ENCODE results near the gene NKAIN2.

Gene NKAIN2

DNA sequence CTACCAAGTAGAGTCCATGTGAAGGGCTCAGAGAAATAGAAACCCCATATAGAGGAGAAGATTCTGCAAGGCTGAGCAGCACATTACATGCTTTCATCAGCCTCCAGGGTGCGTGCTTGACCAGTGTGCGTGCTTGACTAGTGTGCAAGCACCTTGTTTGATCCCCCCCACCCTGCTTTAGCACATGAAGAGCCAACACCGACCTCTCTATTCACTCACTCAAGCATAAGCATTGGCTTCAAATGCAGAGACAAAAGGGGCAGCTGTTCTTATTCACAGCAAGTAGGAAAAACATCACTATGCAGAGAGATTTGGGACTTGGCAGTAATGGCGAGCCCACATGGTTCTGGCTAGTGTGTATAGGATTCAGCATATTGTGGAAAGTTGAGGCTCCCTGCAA, 879.8 kb downstream of the NKAIN2 start:
- H3K9me3 ChIP-seq (ENCODE audit: insufficient read depth, low read length), result no peaks in the 10 kb centered on the region
- H3K4me2 ChIP-seq (ENCODE audit: low read depth, low read length, poor library complexity, severe bottlenecking), result no peak overlapping the region
- no peak overlapping the region for H3K27ac ChIP-seq (ENCODE audit: low read depth, low read length)
- no peak overlapping the region for H2AFZ ChIP-seq (ENCODE audit: low read depth, low read length, severe bottlenecking)
- no peaks in the 10 kb centered on the region for H3K9me2 ChIP-seq (replicated peaks; ENCODE audit: insufficient read depth, low read length)
- no peaks in the 10 kb centered on the region for H4K20me1 ChIP-seq (ENCODE audit: low read depth, low read length)
- no peak overlapping the region for H3K9ac ChIP-seq (ENCODE audit: low read length)
- no peaks in the 10 kb centered on the region for H3K79me2 ChIP-seq (ENCODE audit: insufficient read depth, low read length)
- H3K27me3 ChIP-seq (ENCODE audit: low read length), result no peaks in the 10 kb centered on the region
- H3K36me3 ChIP-seq (ENCODE audit: low read length), result no peaks in the 10 kb centered on the region
- TF ChIP-seq, protein P1, sequence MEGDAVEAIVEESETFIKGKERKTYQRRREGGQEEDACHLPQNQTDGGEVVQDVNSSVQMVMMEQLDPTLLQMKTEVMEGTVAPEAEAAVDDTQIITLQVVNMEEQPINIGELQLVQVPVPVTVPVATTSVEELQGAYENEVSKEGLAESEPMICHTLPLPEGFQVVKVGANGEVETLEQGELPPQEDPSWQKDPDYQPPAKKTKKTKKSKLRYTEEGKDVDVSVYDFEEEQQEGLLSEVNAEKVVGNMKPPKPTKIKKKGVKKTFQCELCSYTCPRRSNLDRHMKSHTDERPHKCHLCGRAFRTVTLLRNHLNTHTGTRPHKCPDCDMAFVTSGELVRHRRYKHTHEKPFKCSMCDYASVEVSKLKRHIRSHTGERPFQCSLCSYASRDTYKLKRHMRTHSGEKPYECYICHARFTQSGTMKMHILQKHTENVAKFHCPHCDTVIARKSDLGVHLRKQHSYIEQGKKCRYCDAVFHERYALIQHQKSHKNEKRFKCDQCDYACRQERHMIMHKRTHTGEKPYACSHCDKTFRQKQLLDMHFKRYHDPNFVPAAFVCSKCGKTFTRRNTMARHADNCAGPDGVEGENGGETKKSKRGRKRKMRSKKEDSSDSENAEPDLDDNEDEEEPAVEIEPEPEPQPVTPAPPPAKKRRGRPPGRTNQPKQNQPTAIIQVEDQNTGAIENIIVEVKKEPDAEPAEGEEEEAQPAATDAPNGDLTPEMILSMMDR (IDR thresholded peaks at IDR 0.05; ENCODE audit: insufficient read depth, low read length, poor library complexity, severe bottlenecking), result no peak
- no peak for TF ChIP-seq EZH2phosphoT487 (conservative IDR thresholded peaks at IDR 0.05; ENCODE audit: low read length)
- H3F3A ChIP-seq (ENCODE audit: insufficient read depth), result no peaks in the 10 kb centered on the region
- no peak overlapping the region for H3K4me3 ChIP-seq (ENCODE audit: insufficient read depth, low read length, poor library complexity, severe bottlenecking)

- Histone ChIP-seq H3K9me2 (replicated peaks; ENCODE audit: insufficient read depth, low read length) (no peaks in the 10 kb centered on the region), H3F3A (ENCODE audit: insufficient read depth) (no peaks in the 10 kb centered on the region), H3K4me2 (ENCODE audit: low read depth, low read length, poor library complexity, severe bottlenecking) (no peak overlapping the region), H2AFZ (ENCODE audit: low read depth, low read length, severe bottlenecking) (no peak overlapping the region), H3K36me3 (ENCODE audit: low read length) (no peaks in the 10 kb centered on the region), H3K9me3 (ENCODE audit: insufficient read depth, low read length) (no peaks in the 10 kb centered on the region), H3K4me3 (ENCODE audit: insufficient read depth, low read length, poor library complexity, severe bottlenecking) (no peak overlapping the region), H3K27ac (ENCODE audit: low read depth, low read length) (no peak overlapping the region), H3K9ac (ENCODE audit: low read length) (no peak overlapping the region), H3K27me3 (ENCODE audit: low read length) (no peaks in the 10 kb centered on the region), H3K79me2 (ENCODE audit: insufficient read depth, low read length) (no peaks in the 10 kb centered on the region), H4K20me1 (ENCODE audit: low read depth, low read length) (no peaks in the 10 kb centered on the region)
- TF ChIP-seq, protein P1 (IDR thresholded peaks at IDR 0.05; ENCODE audit: insufficient read depth, low read length, poor library complexity, severe bottlenecking), result no peak
- no peak for TF ChIP-seq EZH2phosphoT487 (conservative IDR thresholded peaks at IDR 0.05; ENCODE audit: low read length)
Measured at GRCh38 chr6:124684621-124685020, 881.0 kb downstream of the NKAIN2 start.

GRCh38 chr6:124688369-124688768, 884.7 kb downstream of the NKAIN2 start:
- Histone ChIP-seq H3F3A (ENCODE audit: insufficient read depth) (no peaks in the 10 kb centered on the region), H3K9me2 (replicated peaks; ENCODE audit: insufficient read depth, low read length) (no peaks in the 10 kb centered on the region), H4K20me1 (ENCODE audit: low read depth, low read length) (no peaks in the 10 kb centered on the region), H3K27ac (ENCODE audit: low read depth, low read length) (no peak overlapping the region), H3K9ac (ENCODE audit: low read length) (no peak overlapping the region), H3K4me2 (ENCODE audit: low read depth, low read length, poor library complexity, severe bottlenecking) (no peak overlapping the region), H3K4me3 (ENCODE audit: insufficient read depth, low read length, poor library complexity, severe bottlenecking) (no peak overlapping the region), H3K36me3 (ENCODE audit: low read length) (no peaks in the 10 kb centered on the region), H3K27me3 (ENCODE audit: low read length) (no peaks in the 10 kb centered on the region), H3K9me3 (ENCODE audit: insufficient read depth, low read length) (no peaks in the 10 kb centered on the region), H2AFZ (ENCODE audit: low read depth, low read length, severe bottlenecking) (no peak overlapping the region), H3K79me2 (ENCODE audit: insufficient read depth, low read length) (no peaks in the 10 kb centered on the region)
- TF ChIP-seq, protein P1 (IDR thresholded peaks at IDR 0.05; ENCODE audit: insufficient read depth, low read length, poor library complexity, severe bottlenecking), result no peak
- TF ChIP-seq EZH2phosphoT487 (conservative IDR thresholded peaks at IDR 0.05; ENCODE audit: low read length), result no peak
